8988T (cell line): ENCODE data around the gene SERPINA12.
"Not testable (repeated sequence)": the region's sequence is repeated elsewhere in the genome, so short reads cannot be mapped to it uniquely, and the experiment has no call there.

Source experiments
- DNase-seq: peaks from one replicate; pipeline ENCODE4 v3.0.0; 2011

SERPINA12 gene

GRCh38 chr14:94535506-94535905, 26.2 kb upstream of the SERPINA12 start:
- no peak for DNase-seq

- no peak for DNase-seq
These were observed 23.2 kb upstream of the SERPINA12 start for GRCh38 chr14:94532447-94532846.

GRCh38 chr14:94531187-94531586, 21.9 kb upstream of the SERPINA12 start:
- no peak for DNase-seq

- DNase-seq = no peak
These were observed 14.8 kb upstream of the SERPINA12 start for GRCh38 chr14:94524093-94524492.

- DNase-seq = no peak
These were observed 14.0 kb upstream of the SERPINA12 start for GRCh38 chr14:94523265-94523664.

- no peak for DNase-seq
These were observed 13.0 kb upstream of the SERPINA12 start for GRCh38 chr14:94522115-94522724.

- no peak for DNase-seq
These were observed 12.3 kb upstream of the SERPINA12 start for GRCh38 chr14:94521375-94522114.

- no peak for DNase-seq
These were observed 8.5 kb upstream of the SERPINA12 start for GRCh38 chr14:94517641-94518257.

- DNase-seq = no peak
These were observed 8.0 kb upstream of the SERPINA12 start for GRCh38 chr14:94517248-94517640.

- no peak for DNase-seq
These were observed 6.6 kb upstream of the SERPINA12 start for GRCh38 chr14:94515856-94516255.

GRCh38 chr14:94515426-94515825, 6.2 kb upstream of the SERPINA12 start:
- no peak for DNase-seq

- no peak for DNase-seq
These were observed 5.1 kb upstream of the SERPINA12 start for GRCh38 chr14:94514351-94514750.

GRCh38 chr14:94510481-94510880, 1.2 kb upstream of the SERPINA12 start:
- DNase-seq = not testable (repeated sequence)

GRCh38 chr14:94505641-94506040, 3.6 kb downstream of the SERPINA12 start:
- no peak for DNase-seq

GRCh38 chr14:94505206-94505605, 4.1 kb downstream of the SERPINA12 start:
- DNase-seq = no peak

GRCh38 chr14:94501588-94502516, 7.4 kb downstream of the SERPINA12 start:
- DNase-seq = no peak

- no peak for DNase-seq
These were observed 9.0 kb downstream of the SERPINA12 start for GRCh38 chr14:94500264-94500663.

GRCh38 chr14:94499673-94500072, 9.6 kb downstream of the SERPINA12 start:
- DNase-seq = no peak

- no peak for DNase-seq
These were observed 11.1 kb downstream of the SERPINA12 start for GRCh38 chr14:94498215-94498614.

GRCh38 chr14:94494085-94494484, 15.2 kb downstream of the SERPINA12 start:
- DNase-seq = no peak

GRCh38 chr14:94491511-94491910, 17.8 kb downstream of the SERPINA12 start:
- no peak for DNase-seq

- no peak for DNase-seq
These were observed 19.9 kb downstream of the SERPINA12 start for GRCh38 chr14:94489336-94489735.

GRCh38 chr14:94486883-94487282, 22.4 kb downstream of the SERPINA12 start:
- DNase-seq = no peak
